ENCODE data around the gene GFOD2. TPM values are rescaled to one million over a fixed set of nuclear protein-coding genes. Genes with fewer than 3 reads are reported as not detected.

Gene GFOD2
- total and polyA plus RNA-seq, 7 donors: 8.0 to 17.3 (median 11.3) TPM

GRCh38 chr16:67727521-67728485, 8.7 kb upstream of the GFOD2 start:
- H3K4me1 ChIP-seq: no peaks in the 10 kb centered on the region
- intact Hi-C loops (cut with DNase I): no loop called here
- peaks cover 3 to 95% of the 10 kb centered on the region in 2 donors for H3K36me3 ChIP-seq (ENCODE audit: insufficient read depth in 1 of 2, low read depth in 1 of 2)
- DNase-seq (no peak), ATAC-seq (no peak)
- TF ChIP-seq CTCF (IDR thresholded peaks at IDR 0.05): no peak
- H3K4me3 ChIP-seq: no peak overlapping the region
- no peak overlapping the region for H3K27ac ChIP-seq
- H3K9me3 ChIP-seq: no peaks in the 10 kb centered on the region
- no peaks in the 10 kb centered on the region for H3K27me3 ChIP-seq (ENCODE audit: insufficient read depth in 3 of 3, low read length in 2 of 3)
- WGBS, 3 donors: 88 to 94% (median 90%) methylated on average over 22 of the region's 22 CpGs

GRCh38 chr16:67726106-67727034, 7.3 kb upstream of the GFOD2 start:
- 83 to 95% (median 86%) methylated on average over 8 of the region's 8 CpGs for WGBS, 3 donors
- ATAC-seq (peak in 2 of 4 donors; percentile 14 to 41), DNase-seq (no peak)
- no peaks in the 10 kb centered on the region for H3K27me3 ChIP-seq (ENCODE audit: insufficient read depth in 3 of 3, low read length in 2 of 3)
- no peaks in the 10 kb centered on the region for H3K9me3 ChIP-seq
- intact Hi-C loops (cut with DNase I): no loop called here
- H3K36me3 ChIP-seq (ENCODE audit: insufficient read depth in 1 of 2, low read depth in 1 of 2): peaks cover 3 to 86% of the 10 kb centered on the region in 2 donors
- no peak for TF ChIP-seq CTCF (IDR thresholded peaks at IDR 0.05)
- H3K27ac ChIP-seq: no peak overlapping the region
- no peaks in the 10 kb centered on the region for H3K4me1 ChIP-seq
- no peak overlapping the region for H3K4me3 ChIP-seq

GRCh38 chr16:67723911-67724305, 4.8 kb upstream of the GFOD2 start:
- Histone ChIP-seq H3K4me1 (peaks cover 12% of the 10 kb centered on the region), H3K4me3 (no peak overlapping the region), H3K9me3 (no peaks in the 10 kb centered on the region), H3K36me3 (ENCODE audit: insufficient read depth in 1 of 2, low read depth in 1 of 2) (peaks cover 3 to 61% of the 10 kb centered on the region in 2 donors), H3K27ac (no peak overlapping the region), H3K27me3 (ENCODE audit: insufficient read depth in 3 of 3, low read length in 2 of 3) (no peaks in the 10 kb centered on the region)
- no peak for TF ChIP-seq CTCF (IDR thresholded peaks at IDR 0.05)
- intact Hi-C loops (cut with DNase I): loop anchor here in 1 of 2 donors (5.0 kb wide), 1 partner anchor 78 kb away; no protein-coding TSS in a partner anchor
- ATAC-seq: no peak
- WGBS, 3 donors: 84 to 91% (median 90%) methylated on average over 5 of the region's 5 CpGs
- DNase-seq: no peak

GRCh38 chr16:67723151-67723910, 4.2 kb upstream of the GFOD2 start:
- H3K4me3 ChIP-seq: no peak overlapping the region
- H3K27me3 ChIP-seq (ENCODE audit: insufficient read depth in 3 of 3, low read length in 2 of 3): no peaks in the 10 kb centered on the region
- no peak for DNase-seq
- TF ChIP-seq CTCF (IDR thresholded peaks at IDR 0.05): no peak
- intact Hi-C loops (cut with DNase I): loop anchor here in 1 of 2 donors (5.0 kb wide), 1 partner anchor 79 kb away; no protein-coding TSS in a partner anchor
- peaks cover 3 to 56% of the 10 kb centered on the region in 2 donors for H3K36me3 ChIP-seq (ENCODE audit: insufficient read depth in 1 of 2, low read depth in 1 of 2)
- H3K4me1 ChIP-seq: peaks cover 15% of the 10 kb centered on the region
- H3K27ac ChIP-seq: no peak overlapping the region
- no peak for ATAC-seq
- WGBS, 3 donors: 92 to 98% (median 93%) methylated on average over 5 of the region's 5 CpGs
- H3K9me3 ChIP-seq: no peaks in the 10 kb centered on the region

All from psoas muscle (tissue), 8 donors.